ENCODE results near the gene TBC1D5.

DNA sequence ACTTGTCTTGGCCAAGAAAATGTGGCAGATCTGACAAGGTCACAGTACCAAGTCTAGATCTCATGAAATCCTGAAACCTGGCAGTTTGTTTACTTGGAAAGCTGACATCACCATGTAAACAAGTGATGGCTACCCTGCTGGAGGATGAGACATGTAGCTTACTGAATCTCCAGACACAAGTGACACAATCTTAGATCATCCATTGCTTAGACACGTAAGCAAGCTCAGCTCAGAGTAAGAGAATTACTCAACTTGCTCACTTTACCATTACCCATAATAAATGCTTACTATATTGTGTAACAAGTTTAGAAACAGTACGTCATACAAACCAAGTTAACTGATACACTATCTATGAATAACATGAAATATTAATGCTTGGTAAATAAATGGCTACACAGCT lies 263.8 kb downstream of the TBC1D5 start:
- TF ChIP-seq, protein P1, sequence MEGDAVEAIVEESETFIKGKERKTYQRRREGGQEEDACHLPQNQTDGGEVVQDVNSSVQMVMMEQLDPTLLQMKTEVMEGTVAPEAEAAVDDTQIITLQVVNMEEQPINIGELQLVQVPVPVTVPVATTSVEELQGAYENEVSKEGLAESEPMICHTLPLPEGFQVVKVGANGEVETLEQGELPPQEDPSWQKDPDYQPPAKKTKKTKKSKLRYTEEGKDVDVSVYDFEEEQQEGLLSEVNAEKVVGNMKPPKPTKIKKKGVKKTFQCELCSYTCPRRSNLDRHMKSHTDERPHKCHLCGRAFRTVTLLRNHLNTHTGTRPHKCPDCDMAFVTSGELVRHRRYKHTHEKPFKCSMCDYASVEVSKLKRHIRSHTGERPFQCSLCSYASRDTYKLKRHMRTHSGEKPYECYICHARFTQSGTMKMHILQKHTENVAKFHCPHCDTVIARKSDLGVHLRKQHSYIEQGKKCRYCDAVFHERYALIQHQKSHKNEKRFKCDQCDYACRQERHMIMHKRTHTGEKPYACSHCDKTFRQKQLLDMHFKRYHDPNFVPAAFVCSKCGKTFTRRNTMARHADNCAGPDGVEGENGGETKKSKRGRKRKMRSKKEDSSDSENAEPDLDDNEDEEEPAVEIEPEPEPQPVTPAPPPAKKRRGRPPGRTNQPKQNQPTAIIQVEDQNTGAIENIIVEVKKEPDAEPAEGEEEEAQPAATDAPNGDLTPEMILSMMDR (conservative IDR thresholded peaks at IDR 0.05; ENCODE audit: low read depth, low read length) = no peak
- TF ChIP-seq POLR2A (IDR thresholded peaks at IDR 0.05; ENCODE audit: low read depth, low read length) (no peak), RAD21 (IDR thresholded peaks at IDR 0.05; ENCODE audit: low read length) (no peak)

All from IMR-90 (cell line).